LNCaP clone FGC (cell line): Measurements from ENCODE around the gene LMX1B.

ENCODE experiments used
- DNase-seq: peaks from one replicate; pipeline ENCODE4 v3.0.0-alpha.2; 2011; ENCODE audit warnings: low read depth
- H3K4me3 ChIP-seq: 2 replicates; pipeline ENCODE4 v1.5.1; 2011; ENCODE audit warnings: mild to moderate bottlenecking, low read depth, low read length, control low read depth
- CTCF ChIP-seq: IDR thresholded peaks from 2 replicates; pipeline ENCODE4 v1.5.1; 2012; ENCODE audit warnings: mild to moderate bottlenecking; ENCODE audit not compliant: control insufficient read depth, insufficient read depth; ENCODE audit errors: extremely low read depth

Gene LMX1B

DNA sequence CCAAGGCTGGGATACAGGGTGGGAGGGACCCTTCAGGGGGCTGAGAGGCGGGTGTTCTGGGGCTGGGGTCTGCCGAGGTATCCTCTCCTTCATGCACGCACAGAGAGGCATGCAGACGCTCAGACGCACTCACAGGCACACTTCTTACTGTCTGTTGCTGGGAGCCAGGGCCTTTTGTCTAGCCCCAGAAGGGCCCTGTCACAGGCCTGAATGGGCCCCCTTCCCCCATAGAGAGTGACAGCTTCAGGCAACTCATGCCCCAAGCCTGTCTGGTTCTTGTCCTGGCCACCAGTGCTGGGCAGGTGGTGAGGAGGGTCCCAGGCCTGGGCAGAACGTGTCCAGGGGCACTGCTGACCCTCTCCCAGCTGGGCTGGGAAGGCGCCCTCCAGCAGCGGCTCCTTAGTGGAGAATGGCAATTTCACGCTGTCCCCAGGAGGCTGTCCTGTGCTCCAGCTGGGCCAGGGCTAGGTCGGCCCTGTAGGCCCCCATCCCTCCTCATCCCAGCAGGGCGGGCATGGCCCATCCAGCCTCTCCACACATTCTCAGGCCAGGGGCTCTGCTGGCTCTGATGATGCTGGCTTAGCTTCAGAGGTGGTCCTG, 45.3 kb downstream of the LMX1B start:
- no peak for DNase-seq
- H3K4me3 ChIP-seq = no peak overlapping the region
- TF ChIP-seq CTCF = no peak

- DNase-seq = no peak
- no peak overlapping the region for H3K4me3 ChIP-seq
- no peak for TF ChIP-seq CTCF
These were observed 47.4 kb downstream of the LMX1B start for GRCh38 chr9:126661122-126661520.

GRCh38 chr9:126661521-126662251, 48.0 kb downstream of the LMX1B start:
- TF ChIP-seq CTCF = no peak
- DNase-seq = no peak

GRCh38 chr9:126663661-126664072, 49.9 kb downstream of the LMX1B start:
- no peak for TF ChIP-seq CTCF
- peak; percentile 53 for DNase-seq
- H3K4me3 ChIP-seq = no peak overlapping the region

More at GRCh38 chr9:126661521-126662251, 48.0 kb downstream of the LMX1B start:
- H3K4me3 ChIP-seq = no peak overlapping the region

- no peak for TF ChIP-seq CTCF
- no peak overlapping the region for H3K4me3 ChIP-seq
- no peak for DNase-seq
These were observed 51.3 kb downstream of the LMX1B start for GRCh38 chr9:126664900-126665643.

DNA sequence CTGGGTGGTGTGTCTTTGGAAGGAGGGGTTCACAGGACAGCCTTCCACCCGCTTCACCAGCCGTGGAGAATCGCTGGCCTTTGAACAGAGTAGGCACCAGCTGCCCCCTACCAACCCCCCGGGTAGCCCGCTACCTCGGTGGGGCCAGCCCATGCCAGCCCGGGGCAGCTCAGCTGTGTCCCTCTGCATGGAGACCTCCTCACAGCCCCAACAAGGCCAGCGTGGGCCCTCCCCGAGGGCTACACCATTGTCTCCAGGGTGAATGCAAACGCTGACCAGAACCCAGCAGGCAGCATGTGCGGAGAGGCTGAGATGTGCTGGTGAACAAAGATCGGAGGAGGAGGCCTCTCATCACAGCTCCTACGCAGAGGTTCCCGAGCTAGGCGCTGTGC, 51.9 kb downstream of the LMX1B start:
- H3K4me3 ChIP-seq = no peak overlapping the region
- TF ChIP-seq CTCF = no peak
- no peak for DNase-seq
